HG03378 (cell line): ENCODE data around the gene AFF2.
"Not testable (repeated sequence)": the region's sequence is repeated elsewhere in the genome, so short reads cannot be mapped to it uniquely, and the experiment has no call there.

ENCODE experiments used
- ATAC-seq: cut with Tn5 transposase; IDR thresholded peaks from one replicate; pipeline ENCODE4 v1.9.1; 2021; ENCODE audit warnings: mild to moderate bottlenecking, moderate library complexity; ENCODE audit not compliant: unreplicated experiment

Gene AFF2

GRCh38 chrX:148632444-148632843 is 132.0 kb downstream of the AFF2 start:
- no peak for ATAC-seq

GRCh38 chrX:148633218-148633908 is 132.9 kb downstream of the AFF2 start:
- ATAC-seq, result no peak

DNA sequence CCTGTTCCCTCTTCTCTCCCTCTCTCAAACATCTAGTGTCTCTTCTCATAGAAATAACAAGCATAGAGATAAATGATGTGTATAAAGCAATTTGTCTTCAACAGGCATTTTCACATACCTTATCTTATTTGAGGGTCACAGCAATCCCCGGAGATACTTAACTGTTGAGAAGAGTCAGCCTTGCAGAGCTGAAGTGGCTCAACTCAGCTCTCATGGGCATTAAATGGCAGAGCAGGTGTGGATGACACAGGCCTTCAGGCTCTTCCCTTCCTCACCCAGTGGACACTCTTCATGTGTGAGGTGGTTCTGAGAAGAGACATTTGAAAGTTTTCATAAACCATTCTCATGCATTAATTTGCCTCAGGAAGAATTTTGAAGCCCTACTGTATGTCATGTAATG is 134.2 kb downstream of the AFF2 start:
- no peak for ATAC-seq

GRCh38 chrX:148643460-148643859 is 143.0 kb downstream of the AFF2 start:
- ATAC-seq, result no peak

GRCh38 chrX:148647651-148648050 is 147.2 kb downstream of the AFF2 start:
- no peak for ATAC-seq

GRCh38 chrX:148649145-148649795 is 148.9 kb downstream of the AFF2 start:
- no peak for ATAC-seq

DNA sequence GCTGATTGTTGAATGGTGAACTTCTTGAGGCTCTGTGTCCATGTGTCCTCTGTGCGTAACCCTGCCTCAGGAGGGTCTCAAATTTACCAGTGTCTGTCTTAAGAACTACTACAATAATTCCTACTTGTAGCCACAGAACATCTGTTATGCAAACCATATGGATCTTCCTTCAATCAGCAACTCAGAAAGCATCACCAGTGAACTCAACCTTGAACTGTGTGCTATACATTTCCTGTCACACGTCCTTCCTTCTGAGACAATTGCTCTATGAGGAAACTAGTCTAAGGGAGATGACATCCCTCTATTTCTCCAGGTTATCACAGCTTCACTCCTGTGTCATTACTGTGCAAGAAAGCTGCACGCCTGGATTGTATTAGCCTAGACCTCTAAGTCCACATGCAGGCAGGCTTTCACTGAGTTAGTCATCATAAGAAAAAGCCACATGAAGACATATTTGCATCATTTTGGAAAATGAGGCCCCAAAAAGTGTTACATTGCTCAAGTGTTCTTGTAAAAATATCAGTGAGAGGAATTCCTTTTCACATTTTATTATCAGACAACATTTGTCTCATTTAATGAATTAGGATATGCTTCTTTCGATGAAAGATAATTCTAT is 157.8 kb downstream of the AFF2 start:
- no peak for ATAC-seq

- ATAC-seq, result no peak
Observed at GRCh38 chrX:148659481-148659880, 159.1 kb downstream of the AFF2 start.

- no peak for ATAC-seq
Observed at GRCh38 chrX:148661035-148661434, 160.6 kb downstream of the AFF2 start.

DNA sequence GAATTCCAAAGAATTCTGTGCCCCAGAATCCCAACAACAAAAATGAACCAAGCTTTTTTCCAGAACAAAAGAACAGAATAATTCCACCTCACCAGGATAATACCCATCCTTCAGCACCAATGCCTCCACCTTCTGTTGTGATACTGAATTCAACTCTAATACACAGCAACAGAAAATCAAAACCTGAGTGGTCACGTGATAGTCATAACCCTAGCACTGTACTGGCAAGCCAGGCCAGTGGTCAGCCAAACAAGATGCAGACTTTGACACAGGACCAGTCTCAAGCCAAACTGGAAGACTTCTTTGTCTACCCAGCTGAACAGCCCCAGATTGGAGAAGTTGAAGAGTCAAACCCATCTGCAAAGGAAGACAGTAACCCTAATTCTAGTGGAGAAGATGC is 161.6 kb downstream of the AFF2 start:
- no peak for ATAC-seq

DNA sequence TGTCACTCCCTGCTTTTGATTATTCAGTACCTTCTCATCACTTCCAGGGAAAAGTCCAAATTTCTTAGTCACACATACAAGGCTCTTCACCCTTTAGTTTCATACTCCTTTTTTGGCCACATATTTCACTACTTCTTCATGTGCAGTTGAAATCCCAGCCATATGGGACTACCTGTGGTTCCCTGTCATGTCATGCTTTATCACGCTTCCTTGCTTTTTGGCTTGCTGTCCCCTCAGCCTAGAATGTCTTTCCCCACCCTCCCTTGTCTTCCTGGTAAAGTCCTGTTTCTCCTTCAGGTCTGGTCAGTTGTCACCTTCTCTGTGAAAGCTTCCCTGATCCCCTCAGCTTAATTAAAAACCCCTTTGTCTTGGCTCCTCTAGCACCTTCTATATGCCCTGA is 163.8 kb downstream of the AFF2 start:
- ATAC-seq, result no peak

DNA sequence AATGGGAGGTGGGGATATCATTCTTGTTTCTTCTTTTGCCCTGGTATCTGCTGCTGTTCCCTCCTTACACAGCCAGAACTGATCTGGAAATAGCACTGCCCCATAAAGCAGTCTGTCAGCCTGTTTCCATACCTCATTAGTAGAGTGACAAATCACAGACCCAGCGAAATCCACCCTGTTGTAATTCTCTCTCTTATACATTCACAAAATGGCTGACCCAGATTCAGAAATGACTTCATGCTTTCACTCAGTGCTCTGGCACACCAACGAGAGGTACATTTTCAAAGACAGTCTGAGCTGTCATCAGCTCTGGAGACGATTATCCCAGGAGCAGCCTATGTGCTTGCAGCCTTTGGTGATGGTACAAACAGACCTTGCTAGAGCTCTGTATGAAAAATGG is 164.6 kb downstream of the AFF2 start:
- no peak for ATAC-seq

GRCh38 chrX:148669175-148669574 is 168.8 kb downstream of the AFF2 start:
- ATAC-seq, result not testable (repeated sequence)

DNA sequence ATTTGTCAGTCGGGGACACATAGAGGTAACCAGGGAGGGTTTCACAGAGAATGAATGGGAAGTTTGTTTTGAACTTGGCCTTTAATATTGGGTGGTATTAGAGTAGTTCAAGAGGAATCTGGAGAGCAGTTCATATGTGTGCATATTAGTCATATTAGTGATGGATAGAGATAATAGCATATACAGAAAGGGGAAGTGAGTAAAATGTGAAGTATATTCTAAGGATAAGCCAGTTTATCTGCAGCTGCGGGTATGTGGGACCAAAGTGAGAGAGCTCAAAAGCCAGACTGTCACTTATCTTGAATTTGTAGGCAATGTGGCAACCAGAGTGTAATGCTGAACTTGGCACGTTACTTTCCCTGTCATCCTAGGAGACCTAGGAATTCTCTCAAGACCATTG is 169.9 kb downstream of the AFF2 start:
- ATAC-seq, result no peak

DNA sequence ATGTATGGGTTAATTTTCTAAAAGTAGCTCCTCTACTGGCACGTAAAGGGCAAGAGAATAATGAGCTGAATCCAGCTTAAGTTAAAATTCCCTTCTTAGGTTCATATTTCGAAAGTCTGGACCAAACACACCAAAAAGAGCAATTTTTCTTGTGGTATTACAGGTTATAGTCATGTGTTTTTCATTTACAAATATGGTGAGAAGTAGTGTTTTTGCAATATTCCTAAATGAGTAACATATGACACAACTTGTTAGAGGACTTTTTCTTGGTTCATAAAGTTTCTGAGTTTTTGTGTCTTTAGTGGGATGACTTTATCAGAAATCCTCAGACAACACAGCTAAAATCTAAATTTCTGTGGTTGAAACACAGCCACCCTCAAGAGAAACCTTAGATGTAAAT is 172.1 kb downstream of the AFF2 start:
- ATAC-seq, result no peak

DNA sequence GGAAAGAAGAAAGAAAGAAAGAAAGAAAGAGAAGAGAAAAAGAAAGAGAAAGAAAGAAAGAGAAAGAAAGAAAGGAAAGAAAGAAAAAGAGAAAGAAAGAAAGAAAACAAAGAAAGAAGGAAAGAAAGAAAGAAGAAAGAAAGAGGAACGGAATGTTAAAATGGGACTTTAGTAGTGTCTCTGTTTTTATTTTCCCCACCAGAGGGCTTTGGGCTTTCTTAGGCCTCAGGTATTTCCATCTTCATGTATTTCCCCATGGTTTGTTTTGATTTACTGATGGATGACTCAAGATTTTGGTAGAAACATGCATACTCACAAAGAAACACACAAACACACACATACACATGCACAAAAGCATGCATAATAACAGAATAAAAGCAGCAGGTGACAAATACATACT is 181.2 kb downstream of the AFF2 start:
- no peak for ATAC-seq

DNA sequence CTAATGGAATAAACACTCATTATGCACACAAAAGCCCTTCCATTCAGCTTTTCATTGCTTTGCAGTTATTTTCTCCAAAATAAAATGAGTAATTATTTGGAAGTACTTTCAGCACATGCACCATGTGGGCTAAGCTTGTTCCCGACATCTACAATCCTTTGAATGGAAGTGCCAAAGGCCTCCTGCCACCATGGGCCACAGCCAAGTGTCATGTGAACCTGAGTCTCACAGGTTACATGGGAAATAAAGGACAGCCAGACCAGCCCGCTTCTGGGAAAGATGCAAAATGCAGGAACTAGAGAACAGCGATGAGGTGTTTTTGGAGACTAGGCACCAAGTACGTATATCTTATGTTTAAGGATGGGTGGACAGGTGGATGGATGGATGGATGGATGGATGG is 181.8 kb downstream of the AFF2 start:
- no peak for ATAC-seq

DNA sequence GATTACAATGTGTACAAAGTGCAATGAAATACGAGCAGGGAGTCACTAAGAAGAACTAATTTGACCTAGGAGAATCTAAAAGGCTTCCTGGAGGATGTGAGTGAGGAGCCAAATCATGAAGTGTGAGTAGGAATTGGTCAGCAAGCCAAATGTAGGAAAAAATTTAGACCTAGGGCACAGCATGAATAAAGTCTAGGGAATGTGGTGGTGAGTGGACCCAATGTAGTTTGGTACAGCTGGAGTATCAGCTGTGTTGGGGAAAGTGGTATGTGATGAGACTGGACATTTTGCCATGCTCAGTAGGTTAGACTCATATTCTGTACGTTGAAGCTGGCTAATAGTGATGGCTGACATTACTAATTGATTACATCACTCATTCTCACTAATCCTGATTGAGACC is 191.0 kb downstream of the AFF2 start:
- ATAC-seq, result no peak

- ATAC-seq, result no peak
Observed at GRCh38 chrX:148695255-148695654, 194.8 kb downstream of the AFF2 start.

DNA sequence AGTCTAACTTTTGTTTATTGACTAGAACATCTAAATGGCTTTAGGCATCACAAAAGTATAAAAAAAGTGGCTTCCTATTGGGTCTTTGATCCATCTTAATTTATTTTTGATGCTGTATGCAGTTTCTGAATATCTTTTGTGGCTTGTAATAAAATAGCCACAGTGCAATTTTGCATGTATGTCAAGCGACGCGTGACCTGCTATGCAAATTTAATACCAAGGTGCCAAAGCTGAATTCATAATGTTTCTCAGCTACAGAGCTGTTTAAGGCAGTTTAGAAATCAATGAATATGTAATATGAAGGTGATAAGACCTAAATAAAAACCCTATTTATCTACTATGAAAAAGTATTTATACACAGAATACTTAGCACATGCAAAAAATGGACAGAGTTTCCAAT is 197.8 kb downstream of the AFF2 start:
- no peak for ATAC-seq

DNA sequence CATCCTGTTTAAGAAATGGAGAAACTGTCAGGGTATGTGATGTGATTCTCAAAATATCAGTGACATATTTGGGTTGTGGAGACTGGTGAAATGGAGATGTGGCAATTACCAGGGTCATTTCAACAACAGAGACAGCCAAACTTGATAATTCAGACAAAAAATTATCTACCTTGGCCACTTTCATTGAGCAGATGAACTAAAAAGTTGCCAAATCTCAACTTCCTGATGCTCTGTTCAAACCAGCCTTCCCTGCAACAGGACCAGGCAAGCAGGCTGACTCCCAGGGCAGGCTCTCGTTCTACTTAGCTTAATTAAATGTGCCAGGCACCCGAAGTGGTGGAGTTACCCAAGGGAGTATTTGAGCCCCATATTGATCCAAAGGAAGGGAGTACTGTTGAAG is 199.6 kb downstream of the AFF2 start:
- no peak for ATAC-seq

- no peak for ATAC-seq
Observed at GRCh38 chrX:148713981-148714380, 213.6 kb downstream of the AFF2 start.
